GM12891 (cell line): ENCODE results near the gene HOXD10.

Experiments used
- DNase-seq: peaks from one replicate; pipeline ENCODE4 v3.0.0; 2011; ENCODE audit warnings: low spot score; ENCODE audit not compliant: insufficient read length
- FAIRE-seq: peaks from 2 replicates; lab custom pipeline; 2011; peaks lifted over from hg19 to GRCh38; lab: Jason Lieb, UNC
- PAX5 ChIP-seq: IDR thresholded peaks from 2 replicates; pipeline ENCODE4 v1.6.1; 2011; ENCODE audit warnings: low read length, moderate library complexity, mild to moderate bottlenecking; ENCODE audit not compliant: insufficient read depth, severe bottlenecking
- POLR2A ChIP-seq: IDR thresholded peaks from 2 replicates; pipeline ENCODE4 v1.6.1; 2011; ENCODE audit warnings: low read depth, low read length, control low read depth
- POLR2AphosphoS5 ChIP-seq: IDR thresholded peaks from 2 replicates; pipeline ENCODE4 v1.6.1; 2011; ENCODE audit warnings: low read depth, low read length, control low read depth
- POU2F2 ChIP-seq: IDR thresholded peaks from 2 replicates; pipeline ENCODE4 v1.6.1; 2011; ENCODE audit warnings: low read depth, mild to moderate bottlenecking, control low read depth, low read length, moderate library complexity
- SPI1 ChIP-seq: IDR thresholded peaks from 2 replicates; pipeline ENCODE4 v1.6.1; 2011; ENCODE audit warnings: low read depth, low read length, control low read depth
- TAF1 ChIP-seq: IDR thresholded peaks from 2 replicates; pipeline ENCODE4 v1.6.1; 2011; ENCODE audit warnings: low read depth, low read length, control low read depth

HOXD10 gene

GRCh38 chr2:176093898-176094249, 22.7 kb upstream of the HOXD10 start:
- FAIRE-seq (no peak), DNase-seq (no peak)
- TF ChIP-seq POLR2AphosphoS5 (no peak), PAX5 (no peak), SPI1 (no peak), POLR2A (no peak), POU2F2 (no peak), TAF1 (no peak)

GRCh38 chr2:176094349-176094748, 22.2 kb upstream of the HOXD10 start:
- no peak for DNase-seq
- no peak for FAIRE-seq
- TF ChIP-seq SPI1 (no peak), POLR2A (no peak), PAX5 (no peak), TAF1 (no peak), POU2F2 (no peak), POLR2AphosphoS5 (no peak)

- TF ChIP-seq SPI1, result no peak
- TF ChIP-seq POLR2A, result no peak
- TF ChIP-seq POU2F2, result no peak
- no peak for TF ChIP-seq POLR2AphosphoS5
- no peak for TF ChIP-seq PAX5
- TF ChIP-seq TAF1, result no peak
- FAIRE-seq (no peak), DNase-seq (no peak)
These were observed 21.2 kb upstream of the HOXD10 start for GRCh38 chr2:176095421-176095820.

GRCh38 chr2:176096243-176096985, 20.2 kb upstream of the HOXD10 start:
- FAIRE-seq, result no peak
- DNase-seq, result no peak
- TF ChIP-seq POLR2A, result no peak
- TF ChIP-seq SPI1, result 0 out of 2 replicates have a peak, but pooled peaks have one; percentile 10
- no peak for TF ChIP-seq PAX5
- TF ChIP-seq POU2F2, result no peak

GRCh38 chr2:176096986-176097819, 19.4 kb upstream of the HOXD10 start:
- DNase-seq, result peak; percentile 76
- peak; percentile 23 for FAIRE-seq
- TF ChIP-seq PAX5, result no peak
- no peak; the same call in 1 of the 2 replicates for TF ChIP-seq SPI1
- TF ChIP-seq POLR2AphosphoS5, result no peak
- no peak for TF ChIP-seq POLR2A
- no peak for TF ChIP-seq POU2F2
- TF ChIP-seq TAF1, result no peak

GRCh38 chr2:176097820-176098365, 18.7 kb upstream of the HOXD10 start:
- TF ChIP-seq SPI1 (no peak), PAX5 (no peak), POU2F2 (no peak), POLR2A (no peak), TAF1 (no peak), POLR2AphosphoS5 (no peak)
- FAIRE-seq (no peak), DNase-seq (no peak)

- no peak for FAIRE-seq
- TF ChIP-seq PAX5 (no peak), SPI1 (no peak), POU2F2 (no peak), POLR2AphosphoS5 (no peak), TAF1 (no peak), POLR2A (no peak)
- DNase-seq, result no peak
These were observed 18.0 kb upstream of the HOXD10 start for GRCh38 chr2:176098366-176099158.

- DNase-seq (no peak), FAIRE-seq (no peak)
- TF ChIP-seq POU2F2 (no peak), PAX5 (no peak), TAF1 (no peak), SPI1 (no peak), POLR2AphosphoS5 (no peak), POLR2A (no peak)
These were observed 17.3 kb upstream of the HOXD10 start for GRCh38 chr2:176099159-176099727.
